Measurements from ENCODE around the gene WFS1. TPM values are rescaled to one million over a fixed set of nuclear protein-coding genes. Genes with fewer than 3 reads are reported as not detected.

Gene WFS1
- total RNA-seq, 1 donor from 2014 or later = 18.9 TPM

DNA sequence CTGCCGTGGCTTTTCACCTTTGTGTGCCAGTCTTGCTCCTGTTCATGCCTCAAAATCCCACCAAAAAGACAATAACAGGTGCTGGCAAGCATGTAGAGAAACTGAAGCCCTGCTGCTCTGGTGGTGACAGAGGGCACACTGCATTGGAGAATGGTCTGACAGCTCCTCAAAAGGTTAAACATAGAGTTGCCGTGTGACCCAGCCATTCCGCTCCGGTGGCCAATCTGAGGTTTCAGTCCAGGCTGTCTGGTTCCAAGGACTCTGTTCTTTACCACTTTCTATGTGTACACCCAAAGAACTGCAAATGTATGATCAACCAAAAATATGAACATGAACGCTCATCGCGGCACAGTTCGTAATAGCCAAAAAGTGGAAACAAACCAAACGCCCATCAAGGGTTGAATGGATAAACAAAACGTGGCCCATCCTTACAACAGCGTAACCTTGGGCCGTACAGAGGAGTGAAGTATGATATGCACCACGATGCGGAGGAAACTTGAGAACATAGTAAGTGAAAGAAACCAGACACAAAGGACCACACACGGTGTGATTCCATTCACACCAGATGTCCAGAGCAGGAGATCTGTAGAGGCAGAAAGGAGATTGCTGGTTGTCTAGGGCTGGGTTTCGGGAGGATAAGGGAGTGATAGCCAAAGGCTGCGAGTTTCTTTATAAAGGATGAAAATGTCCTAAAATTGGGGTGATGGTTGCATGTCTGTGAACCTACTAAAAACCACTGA, 33.6 kb upstream of the WFS1 start:
- no peak for DNase-seq (ENCODE audit: low read depth, low spot score)

DNA sequence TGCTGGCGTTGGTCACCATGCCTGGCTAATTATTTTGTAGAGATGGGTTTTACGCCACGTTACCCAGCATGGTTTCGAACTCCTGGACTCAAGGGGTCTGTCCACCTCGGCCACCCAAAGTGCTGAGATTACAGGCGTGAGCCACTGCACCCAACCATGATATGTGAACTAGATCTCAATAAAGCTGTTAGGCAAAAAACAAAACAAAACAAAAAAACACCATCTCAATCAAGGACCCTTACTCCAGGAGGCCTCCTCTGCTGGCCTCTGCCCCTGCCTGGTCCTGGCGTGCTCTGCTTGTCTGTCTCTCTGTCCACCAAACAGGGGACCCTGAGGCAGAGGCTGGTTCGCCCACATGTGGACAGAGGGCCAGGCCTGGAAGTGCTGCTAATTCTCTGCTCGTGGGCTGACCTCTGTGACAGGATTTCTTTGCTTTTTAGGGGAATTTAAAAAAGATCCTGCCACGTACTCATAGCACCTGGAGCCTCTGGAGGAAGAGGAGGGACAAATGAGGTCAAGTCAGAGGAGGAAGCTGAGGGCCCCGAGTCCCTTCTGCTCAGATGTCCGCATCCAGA, 32.7 kb upstream of the WFS1 start:
- DNase-seq (ENCODE audit: low read depth, low spot score) = no peak

DNA sequence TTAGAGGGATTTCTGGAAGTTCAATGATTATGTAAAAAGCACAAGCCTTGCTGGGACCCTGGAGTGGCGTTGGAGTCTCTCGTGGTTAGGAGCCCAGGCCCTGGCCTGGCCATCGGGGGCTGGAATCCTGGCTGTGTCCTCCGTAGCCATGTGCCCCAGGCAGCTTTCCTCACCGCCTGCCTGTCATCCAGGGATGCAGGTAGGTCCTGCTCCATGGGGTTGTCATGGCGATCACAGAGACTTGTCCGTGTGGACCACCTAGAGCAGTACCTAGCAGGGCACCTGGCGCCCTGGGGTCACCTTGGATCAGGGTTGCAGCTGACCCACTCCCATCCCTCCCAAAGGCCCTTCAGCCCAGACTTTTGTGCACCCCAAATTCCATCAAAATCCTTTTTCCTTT, 30.2 kb upstream of the WFS1 start:
- no peak for DNase-seq (ENCODE audit: low read depth, low spot score)

DNA sequence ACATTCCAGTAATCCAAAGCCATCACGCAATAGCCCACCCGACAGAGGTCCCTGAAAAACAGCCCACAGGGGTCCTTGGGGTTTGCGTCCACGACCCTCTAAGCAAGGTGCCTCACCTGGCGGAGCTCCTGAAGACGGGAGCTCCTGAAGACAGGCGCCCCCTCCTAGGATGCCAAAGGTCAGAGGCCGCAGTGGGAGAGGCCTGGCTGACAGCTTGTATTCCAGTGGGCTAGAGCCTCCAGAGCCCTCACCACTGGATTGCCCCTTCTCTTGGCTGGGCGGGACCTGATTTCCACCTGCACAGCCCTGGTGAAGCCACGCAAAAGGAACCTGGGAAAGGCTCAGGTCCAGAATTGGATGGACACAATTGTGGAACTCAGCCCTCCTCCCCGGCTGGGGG, 29.7 kb upstream of the WFS1 start:
- no peak for DNase-seq (ENCODE audit: low read depth, low spot score)

DNA sequence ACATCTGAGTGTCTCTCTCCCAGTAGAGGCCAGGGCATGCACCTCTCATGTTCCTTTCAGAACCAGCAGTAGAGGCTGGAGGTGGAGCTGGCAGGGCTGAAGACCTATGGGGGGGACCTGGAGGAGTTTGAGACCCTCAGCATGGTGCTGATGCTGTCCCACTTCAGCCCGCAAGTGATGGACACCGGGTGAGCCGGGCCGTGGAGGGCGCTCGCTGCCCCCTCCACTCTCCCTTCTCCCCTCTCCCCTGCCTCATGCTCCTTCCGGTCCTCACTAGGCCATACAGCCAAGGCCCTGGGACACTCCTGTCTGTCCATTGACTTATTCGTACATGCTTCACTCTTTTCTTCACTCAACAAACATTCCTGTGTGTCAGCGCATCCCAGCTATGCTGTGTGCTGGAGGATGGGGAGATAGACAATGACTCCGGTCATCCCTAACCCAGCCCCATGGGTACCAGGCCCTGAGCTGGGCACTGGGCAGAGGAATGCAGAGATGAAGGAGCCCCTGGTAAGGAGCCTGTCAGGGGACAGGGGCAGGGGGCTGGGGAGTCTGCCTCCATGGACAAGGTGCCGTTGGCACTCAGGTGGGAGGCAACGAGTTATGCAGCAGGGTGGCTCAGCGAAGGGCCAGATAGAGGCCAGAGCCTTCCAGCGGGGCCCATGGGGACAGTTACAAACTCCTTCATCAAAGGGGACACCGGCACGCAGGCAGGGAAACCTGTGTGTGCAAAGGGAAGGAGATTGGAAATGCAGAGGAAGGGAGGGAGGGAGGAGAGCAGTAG, 28.4 kb upstream of the WFS1 start:
- no peak for DNase-seq (ENCODE audit: low read depth, low spot score)

DNA sequence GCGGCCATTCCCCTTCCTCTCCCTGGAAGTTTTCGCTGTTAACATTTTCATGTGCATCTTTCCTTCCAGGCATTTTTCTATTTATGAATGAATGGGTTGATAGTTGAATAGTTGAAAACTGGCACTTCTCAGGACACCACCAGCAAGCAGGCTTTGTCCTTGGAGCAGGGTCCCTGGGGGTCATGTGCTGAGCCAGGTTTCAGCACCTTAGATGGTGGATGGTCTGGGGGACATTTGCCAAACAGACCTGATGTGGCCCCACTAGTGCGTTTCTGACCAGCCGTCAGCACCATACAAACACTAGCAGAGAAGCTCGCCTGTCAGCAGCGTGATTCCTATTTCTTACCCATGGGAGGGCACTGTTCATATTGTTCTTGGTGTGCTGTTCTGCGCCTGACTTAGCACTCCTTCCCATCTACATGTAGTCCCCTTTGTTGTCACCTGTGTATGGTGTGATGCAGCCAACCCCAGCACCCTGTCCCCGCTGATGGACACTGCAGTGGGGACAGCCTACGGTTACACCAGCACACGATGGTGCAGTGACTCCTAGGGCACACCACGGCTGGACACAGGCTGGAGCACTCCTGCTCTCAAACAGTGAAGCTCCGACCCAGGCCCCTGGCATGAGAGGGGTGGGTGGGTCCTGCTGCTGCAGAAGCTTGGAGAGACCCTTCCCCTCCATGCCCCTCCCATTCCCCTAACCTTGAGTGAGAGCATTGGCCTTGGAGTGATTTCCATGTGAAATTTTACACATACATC, 27.2 kb upstream of the WFS1 start:
- DNase-seq (ENCODE audit: low read depth, low spot score) = no peak

DNA sequence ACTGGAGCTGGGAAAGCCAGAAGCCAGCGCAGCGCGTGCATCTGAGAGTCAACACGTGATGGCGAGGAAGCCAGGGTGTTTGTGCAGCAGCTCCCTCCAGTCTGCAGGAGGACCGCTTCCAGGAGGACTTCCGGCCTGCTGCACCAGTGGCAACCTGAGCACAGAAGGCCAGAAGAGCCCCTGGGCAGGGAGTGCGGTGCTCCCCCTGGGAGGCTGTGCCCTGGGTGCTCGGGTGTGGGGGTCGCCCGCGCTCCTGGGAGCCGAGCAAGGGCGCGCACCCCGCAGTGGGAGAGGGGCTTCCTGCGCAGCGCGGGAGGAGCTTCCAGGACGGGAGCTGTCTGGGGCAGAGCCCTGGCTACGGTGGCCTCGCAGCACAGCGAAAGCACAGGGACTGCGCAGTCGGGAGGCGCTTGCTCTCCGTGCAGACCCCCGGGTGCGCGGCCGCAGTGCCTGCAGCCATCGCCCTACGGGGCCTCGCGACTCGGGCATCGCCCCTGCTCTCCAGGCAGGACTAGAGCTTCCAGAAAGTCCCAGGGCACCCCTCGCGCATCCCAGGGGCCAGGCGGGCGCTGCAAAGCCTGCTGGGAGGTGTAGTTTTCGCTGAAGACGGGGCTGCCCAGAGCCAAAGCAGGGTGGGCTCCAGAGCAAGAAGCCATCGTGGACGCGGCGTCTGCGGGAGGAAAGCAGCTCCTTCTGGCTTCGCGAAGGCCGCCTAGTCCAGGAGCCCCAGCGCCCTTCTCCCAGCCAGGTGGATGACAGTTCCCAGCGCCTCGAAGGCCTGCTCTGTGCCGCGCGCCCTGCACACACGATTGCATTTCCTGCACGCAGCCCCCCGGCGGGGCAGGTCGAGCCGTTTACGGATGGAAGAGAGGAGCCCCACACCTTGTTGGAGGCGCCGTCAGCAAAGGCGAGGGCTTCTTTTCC, 24.1 kb upstream of the WFS1 start:
- no peak for DNase-seq (ENCODE audit: low read depth, low spot score)

DNA sequence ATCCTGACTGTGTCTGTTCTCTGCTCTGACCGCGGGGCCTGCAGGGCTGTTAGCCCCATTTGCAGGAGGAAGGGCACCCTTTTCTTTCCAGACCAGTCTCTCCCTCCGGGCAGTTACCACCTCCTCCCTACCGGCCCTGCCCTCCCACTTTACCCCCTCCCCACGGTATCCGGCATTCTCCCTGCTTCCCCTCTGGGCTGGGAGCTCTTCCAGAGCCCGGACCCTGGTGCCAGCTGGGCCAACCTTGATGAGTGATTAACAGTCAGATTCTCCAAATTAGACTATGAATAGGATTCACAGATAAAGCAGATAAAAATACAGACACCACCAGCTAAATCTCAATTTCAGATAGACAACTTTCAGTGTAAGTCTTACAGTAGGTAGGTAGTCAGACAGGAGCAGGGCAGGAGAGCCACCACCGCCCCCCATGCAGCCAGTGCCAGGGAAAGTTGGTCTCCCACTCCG, 23.4 kb upstream of the WFS1 start:
- DNase-seq (ENCODE audit: low read depth, low spot score) = no peak

DNA sequence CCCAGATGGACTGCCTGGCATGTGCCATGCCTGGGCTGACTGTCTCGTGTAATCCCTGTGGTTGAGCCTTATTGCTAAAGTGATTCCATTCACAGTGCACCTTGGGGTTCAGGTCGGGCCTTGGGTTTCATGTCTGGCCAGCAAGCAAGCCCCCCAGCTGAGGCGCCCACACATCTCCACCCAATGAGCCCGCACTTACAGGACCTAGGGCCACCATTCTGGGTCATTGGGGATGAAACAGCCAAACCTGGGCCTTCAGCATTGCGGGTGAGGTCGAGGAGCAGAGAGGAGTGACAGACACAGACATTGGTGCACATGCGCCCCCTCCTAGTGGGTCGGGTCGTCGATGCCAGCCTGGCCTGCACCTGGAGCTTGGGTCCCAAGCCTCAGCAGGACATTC, 21.3 kb upstream of the WFS1 start:
- DNase-seq (ENCODE audit: low read depth, low spot score) = no peak

DNA sequence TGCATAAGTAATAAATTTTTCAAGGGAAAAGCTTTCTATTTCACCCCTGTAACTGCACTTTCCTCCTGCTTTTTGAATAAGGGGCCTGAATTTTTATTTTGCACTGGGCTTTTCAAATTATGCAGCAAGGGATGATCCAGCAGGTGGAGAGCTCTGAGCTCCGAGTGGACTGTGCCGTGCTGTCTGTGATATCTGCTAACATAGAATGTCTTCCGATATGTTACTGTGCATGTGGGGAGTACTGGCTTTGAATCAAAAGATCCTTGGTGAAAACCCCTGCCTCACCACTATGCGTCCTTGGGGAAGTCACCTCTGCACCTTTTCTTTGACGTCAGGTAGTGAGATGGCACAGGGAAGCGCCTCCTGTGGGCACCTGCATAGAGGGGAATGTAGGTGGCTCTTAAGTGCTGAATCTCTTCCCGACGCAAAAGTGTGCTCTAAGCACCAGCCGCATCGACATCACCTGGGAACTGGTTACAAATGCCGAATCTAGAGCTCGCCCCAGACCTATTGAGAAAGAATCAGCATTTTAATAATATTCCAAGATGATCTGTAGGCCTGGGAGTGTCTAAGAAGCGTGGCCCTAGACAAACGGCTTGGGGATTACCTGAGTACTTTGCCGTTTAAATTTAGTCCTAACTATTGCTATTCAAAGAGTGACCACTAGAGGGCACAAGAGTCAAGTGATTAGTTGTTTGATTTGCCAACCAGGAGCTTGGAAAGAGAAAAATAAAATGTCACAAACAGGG, 19.2 kb upstream of the WFS1 start:
- DNase-seq (ENCODE audit: low read depth, low spot score) = no peak

DNA sequence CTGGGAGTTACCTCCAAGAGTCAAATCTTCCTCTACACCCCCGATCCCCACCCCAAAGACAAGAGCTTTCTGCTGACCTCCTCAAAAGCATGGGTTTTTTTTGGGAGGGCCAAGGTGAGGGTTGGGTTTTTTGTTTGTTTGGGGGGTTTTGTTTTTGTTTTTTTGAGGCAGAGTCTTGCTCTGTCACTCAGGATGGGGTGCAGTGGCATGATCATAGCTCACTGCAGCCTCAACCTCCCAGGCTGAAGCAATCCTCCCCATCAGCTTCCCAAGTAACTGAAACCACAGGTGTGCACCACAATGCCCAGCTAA, 18.7 kb upstream of the WFS1 start:
- DNase-seq (ENCODE audit: low read depth, low spot score) = no peak

DNA sequence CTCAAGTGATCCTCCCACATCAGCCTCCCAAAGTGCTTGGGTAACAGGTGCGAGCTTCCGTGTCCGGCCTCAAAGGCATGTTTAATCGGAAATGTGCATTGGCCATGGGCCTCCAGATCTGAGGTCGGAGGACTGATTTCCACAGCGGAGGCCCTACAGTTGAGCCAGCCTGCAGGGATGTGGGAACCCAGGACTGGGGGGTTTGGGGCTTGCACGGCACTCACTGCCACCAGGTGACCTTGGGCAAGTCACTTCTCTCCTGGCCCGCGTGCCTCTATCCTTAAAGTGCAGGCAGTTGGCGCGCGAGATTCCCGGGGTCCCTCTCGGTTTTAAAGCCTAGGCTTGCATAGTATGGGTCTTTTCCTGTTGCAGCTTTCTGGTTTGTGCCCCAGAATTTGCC, 18.3 kb upstream of the WFS1 start:
- no peak for DNase-seq (ENCODE audit: low read depth, low spot score)

DNA sequence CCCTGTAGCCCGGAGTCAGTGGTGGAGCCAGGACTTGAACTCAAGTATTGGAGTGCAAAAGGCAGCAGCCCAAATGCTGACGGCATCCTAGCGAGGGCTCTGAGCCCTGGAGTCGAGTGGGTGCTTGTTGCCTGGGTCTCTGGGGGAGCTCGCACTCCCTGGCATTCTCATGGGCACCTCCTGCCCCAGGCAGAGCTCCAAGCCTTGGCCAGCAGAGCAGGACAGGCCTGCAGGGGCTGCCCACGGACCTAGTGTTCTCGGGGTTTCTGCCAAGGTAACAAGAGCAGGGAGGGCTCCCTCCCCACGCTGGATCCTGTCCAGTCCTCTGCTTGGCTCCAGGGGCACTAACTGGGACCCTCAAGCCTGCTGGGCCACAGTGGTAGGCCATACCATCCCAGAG, 17.6 kb upstream of the WFS1 start:
- DNase-seq (ENCODE audit: low read depth, low spot score) = no peak

DNA sequence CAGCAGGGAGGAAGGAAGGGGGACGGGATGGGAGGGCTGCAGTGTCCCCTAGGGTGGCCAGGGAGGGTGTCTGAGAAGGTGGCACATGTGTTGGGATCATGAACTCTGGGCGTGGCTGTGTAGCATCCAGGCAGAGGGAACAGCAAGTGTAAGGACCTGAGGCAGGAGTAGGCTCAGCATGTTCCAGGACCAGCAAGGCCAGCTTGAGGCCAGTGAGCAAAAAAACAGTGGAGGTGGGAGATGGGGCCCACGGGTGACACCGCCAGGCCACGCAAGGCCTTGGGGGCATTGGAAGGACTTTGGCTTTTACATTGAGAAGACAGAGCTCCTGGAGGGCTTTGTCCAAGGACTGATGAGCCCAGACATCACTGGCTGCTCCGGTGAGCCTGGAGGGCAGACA, 16.5 kb upstream of the WFS1 start:
- no peak for DNase-seq (ENCODE audit: low read depth, low spot score)

DNA sequence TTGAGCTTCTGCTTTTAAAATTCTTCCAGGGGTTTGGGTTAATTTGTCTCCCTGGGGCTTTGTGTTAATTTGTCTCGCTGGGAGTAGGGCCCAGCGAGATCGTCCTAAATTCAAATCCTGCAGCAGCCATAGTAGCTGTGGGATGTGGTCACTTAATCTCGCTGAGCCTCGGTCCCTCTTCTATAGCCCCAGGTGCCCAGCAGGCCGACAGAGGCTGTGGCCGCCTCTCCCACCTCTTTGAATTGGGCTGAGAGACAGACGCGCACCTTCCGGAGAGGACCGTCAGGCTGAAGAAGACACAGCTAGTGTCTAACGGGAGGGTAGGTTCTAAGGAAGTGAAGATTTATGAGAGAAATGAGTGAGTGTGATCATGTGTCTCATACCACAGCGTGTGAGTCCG, 15.7 kb upstream of the WFS1 start:
- no peak for DNase-seq (ENCODE audit: low read depth, low spot score)

DNA sequence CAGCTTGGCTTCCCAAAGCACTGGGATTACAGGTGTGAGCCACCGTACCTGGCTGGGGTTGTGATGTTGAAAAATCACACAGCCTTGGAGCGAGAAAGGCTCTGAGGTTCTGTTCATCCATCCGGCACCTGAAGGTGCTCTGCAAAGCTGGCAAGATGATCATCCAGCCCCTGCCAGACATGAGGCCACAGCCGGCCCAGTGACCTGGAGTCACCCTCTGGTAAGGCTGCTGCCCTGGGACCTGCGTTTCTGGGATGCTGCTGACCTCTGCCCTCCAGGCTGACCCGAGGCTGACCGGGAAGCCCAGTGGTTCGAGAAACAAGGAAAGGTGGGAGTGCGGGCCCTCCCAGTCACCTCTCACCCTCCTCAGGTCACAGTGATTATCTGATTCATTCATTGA, 13.5 kb upstream of the WFS1 start:
- no peak for DNase-seq (ENCODE audit: low read depth, low spot score)

DNA sequence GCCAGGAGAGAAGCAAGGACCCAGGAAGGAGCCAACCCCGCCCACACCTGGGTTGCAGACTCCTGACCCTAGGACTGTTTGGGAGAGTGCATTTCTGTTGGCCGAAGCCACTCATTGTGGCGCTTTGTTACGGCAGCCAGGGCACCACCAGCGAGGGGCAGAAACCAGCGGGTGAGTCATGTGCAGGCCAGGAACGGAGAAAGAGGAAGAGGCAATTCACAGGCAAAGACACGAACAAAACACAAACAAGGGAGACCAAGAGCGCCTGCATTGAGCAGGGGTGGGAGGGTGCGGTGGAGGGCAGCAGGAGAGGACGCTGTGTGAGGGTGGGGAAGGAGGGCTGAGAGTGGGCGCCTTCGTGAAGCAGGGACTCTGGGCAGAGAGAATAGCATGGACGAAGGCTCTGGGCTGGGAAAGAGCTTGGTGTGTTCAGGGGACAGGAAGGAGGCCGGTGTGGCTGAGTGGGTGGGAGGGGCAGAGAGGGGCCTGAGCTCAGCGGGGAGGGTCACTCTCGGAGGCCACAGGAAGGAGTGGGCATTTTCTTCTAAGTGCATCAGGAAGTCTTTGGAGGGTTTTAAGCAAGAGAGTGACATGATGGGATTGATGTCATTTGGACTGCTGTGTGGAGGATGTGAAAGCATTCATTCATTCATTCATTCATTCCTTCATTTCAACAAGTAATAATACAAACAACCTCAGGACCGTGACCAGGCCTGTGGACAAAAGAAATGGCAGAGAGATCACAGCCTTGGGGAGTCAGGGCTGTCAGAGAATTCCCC, 12.2 kb upstream of the WFS1 start:
- no peak for DNase-seq (ENCODE audit: low read depth, low spot score)

DNA sequence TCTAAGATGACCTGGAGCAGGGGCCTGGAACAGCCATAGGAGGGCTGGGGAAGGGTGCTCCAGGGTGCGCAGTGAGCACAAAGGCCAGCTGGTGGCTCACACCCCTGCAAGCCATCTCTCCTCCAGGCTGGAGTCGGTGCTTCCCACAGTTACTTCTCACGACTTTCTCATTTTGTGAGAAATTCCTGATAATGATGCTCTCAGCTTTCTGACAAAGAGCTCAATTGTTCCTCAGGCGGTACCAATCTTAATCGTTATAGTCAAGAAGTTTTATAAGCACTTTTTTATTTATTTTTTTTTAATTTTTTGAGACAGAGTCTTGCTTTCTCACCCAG, 11.7 kb upstream of the WFS1 start:
- no peak for DNase-seq (ENCODE audit: low read depth, low spot score)

DNA sequence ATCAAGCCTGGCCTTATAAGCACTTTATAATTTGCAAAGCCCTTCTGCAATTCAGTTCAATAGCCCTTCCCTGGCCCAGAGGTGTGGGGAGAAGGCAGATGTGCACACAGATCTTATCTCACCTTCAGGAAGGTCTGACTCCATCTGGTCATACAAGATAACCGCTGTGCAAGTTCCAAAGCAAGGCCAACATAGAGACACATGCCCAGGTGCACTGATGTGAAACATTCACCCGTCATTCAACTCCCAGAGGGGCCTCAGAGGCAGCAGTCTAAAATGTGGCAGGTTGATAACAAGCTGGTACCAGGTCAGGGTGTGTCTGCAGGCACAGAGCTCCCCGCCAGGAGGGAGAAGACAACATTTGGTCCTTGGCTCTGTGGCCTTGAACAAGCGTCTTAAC, 10.9 kb upstream of the WFS1 start:
- no peak for DNase-seq (ENCODE audit: low read depth, low spot score)

DNA sequence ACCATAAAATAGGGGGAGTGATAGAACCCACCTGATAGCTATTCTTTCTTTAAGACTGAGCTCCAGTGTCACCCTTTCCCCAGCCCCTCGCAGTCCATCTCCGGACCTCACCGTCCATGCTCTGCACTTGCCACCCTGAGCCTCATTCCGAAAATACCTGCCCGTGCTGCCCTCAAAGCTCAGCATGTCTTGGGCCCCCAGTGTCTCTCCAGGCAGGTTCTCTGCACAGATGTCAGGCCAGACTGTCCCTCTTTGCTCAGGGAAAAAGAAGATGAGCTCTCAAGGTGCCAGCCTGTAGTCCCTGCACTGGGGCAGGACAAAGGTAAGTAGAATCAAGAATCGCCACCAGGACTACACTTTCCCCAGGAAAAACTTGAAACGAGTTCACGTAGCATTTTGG, 9.8 kb upstream of the WFS1 start:
- DNase-seq (ENCODE audit: low read depth, low spot score) = no peak

Measured in pulmonary artery endothelial cell (primary cell).